Type B pancreatic cell (in vitro differentiated cells): Measurements from ENCODE around the gene GJA10. TPM values are rescaled to one million over a fixed set of nuclear protein-coding genes. Genes with fewer than 3 reads are reported as not detected.
"Not testable (repeated sequence)": the region's sequence is repeated elsewhere in the genome, so short reads cannot be mapped to it uniquely, and the experiment has no call there.

Source experiments
- DNase-seq: peaks from one replicate; pipeline ENCODE4 v3.0.0; 2021; ENCODE audit warnings: mixed read lengths; ENCODE audit not compliant: unreplicated experiment; ENCODE audit errors: extremely low spot score
- H3K27ac Mint-ChIP-seq: 2 replicates; pipeline ENCODE4 v1.8.0; 2021; ENCODE audit warnings: mild to moderate bottlenecking, mixed read lengths
- H3K27me3 Mint-ChIP-seq: 2 replicates; pipeline ENCODE4 v1.8.0; 2021; ENCODE audit warnings: mixed read lengths
- H3K36me3 Mint-ChIP-seq: 2 replicates; pipeline ENCODE4 v1.8.0; 2021; ENCODE audit warnings: mixed read lengths
- H3K4me1 Mint-ChIP-seq: one replicate; pipeline ENCODE4 v1.8.0; 2021; ENCODE audit warnings: mixed read lengths; ENCODE audit not compliant: unreplicated experiment
- H3K4me3 Mint-ChIP-seq: 2 replicates; pipeline ENCODE4 v1.8.0; 2021; ENCODE audit warnings: mild to moderate bottlenecking, mixed read lengths
- H3K9me3 Mint-ChIP-seq: 2 replicates; pipeline ENCODE4 v1.8.0; 2021; ENCODE audit warnings: mixed read lengths
- CTCF ChIP-seq: fragments of 200-600 bp; sonication (generic); conservative IDR thresholded peaks from 2 replicates; pipeline ENCODE4 v1.5.0; 2021; ENCODE audit warnings: antibody characterized with exemption, mild to moderate bottlenecking
- long read RNA-seq: library from polyadenylated mRNA; unstranded; transcript quantifications from one replicate; pipeline ENCODE4 v2.0.0, GENCODE V29; 2020
- total RNA-seq: library from RNA; stranded (reverse); gene quantifications from 2 replicates; pipeline ENCODE4 v1.2.1, GENCODE V29; 2021; ENCODE audit warnings: low replicate concordance

The GJA10 gene
- total RNA-seq: not detected in 2 replicates
- long read RNA-seq: 0 reads

GRCh38 chr6:89894169-89894568 lies at the start of gene GJA10:
TSS of gene GJA10 (plus strand) at chr6:89894469. CDS start at chr6:89894469, 0 bp downstream.
- TF ChIP-seq CTCF: no peak
- Mint-ChIP-seq H3K27me3 (peaks cover 29% of the 10 kb centered on the region), H3K4me3 (no peak within 1 kb of the TSS), H3K9me3 (no peaks in the 10 kb centered on the region), H3K36me3 (no peaks in the 10 kb centered on the region), H3K4me1 (peaks cover 5% of the 10 kb centered on the region), H3K27ac (no peak within 1 kb of the TSS)
- no peak for DNase-seq

GRCh38 chr6:89847513-89847912 lies 46.8 kb upstream of the GJA10 start:
- not testable (repeated sequence) for H3K36me3 Mint-ChIP-seq, DNase-seq, H3K9me3 Mint-ChIP-seq, H3K4me1 Mint-ChIP-seq, H3K4me3 Mint-ChIP-seq, H3K27me3 Mint-ChIP-seq, H3K27ac Mint-ChIP-seq

GRCh38 chr6:89853068-89853467 lies 41.2 kb upstream of the GJA10 start:
- no peak overlapping the region for H3K4me3 Mint-ChIP-seq
- no peak overlapping the region for H3K27ac Mint-ChIP-seq
- TF ChIP-seq CTCF: no peak

GRCh38 chr6:89858041-89858440 lies 36.2 kb upstream of the GJA10 start:
- DNase-seq: no peak
- Mint-ChIP-seq H3K36me3 (peaks cover 33% of the 10 kb centered on the region), H3K27ac (no peak overlapping the region), H3K4me3 (no peak overlapping the region), H3K27me3 (no peaks in the 10 kb centered on the region), H3K9me3 (no peaks in the 10 kb centered on the region), H3K4me1 (no peaks in the 10 kb centered on the region)
- no peak for TF ChIP-seq CTCF

More at GRCh38 chr6:89853068-89853467, 41.2 kb upstream of the GJA10 start:
- DNase-seq: no peak
- peaks cover 9% of the 10 kb centered on the region for H3K36me3 Mint-ChIP-seq
- H3K9me3 Mint-ChIP-seq: no peaks in the 10 kb centered on the region
- no peaks in the 10 kb centered on the region for H3K27me3 Mint-ChIP-seq
- H3K4me1 Mint-ChIP-seq: no peaks in the 10 kb centered on the region

GRCh38 chr6:89859744-89860143 lies 34.5 kb upstream of the GJA10 start:
- Mint-ChIP-seq H3K4me1 (no peaks in the 10 kb centered on the region), H3K4me3 (no peak overlapping the region), H3K9me3 (no peaks in the 10 kb centered on the region), H3K27ac (no peak overlapping the region), H3K36me3 (peaks cover 40% of the 10 kb centered on the region), H3K27me3 (no peaks in the 10 kb centered on the region)
- no peak for TF ChIP-seq CTCF
- DNase-seq: no peak

GRCh38 chr6:89862273-89862672 lies 32.0 kb upstream of the GJA10 start:
- H3K4me1 Mint-ChIP-seq: no peaks in the 10 kb centered on the region
- H3K27ac Mint-ChIP-seq: no peak overlapping the region
- no peak for DNase-seq
- H3K9me3 Mint-ChIP-seq: peaks cover 4% of the 10 kb centered on the region
- no peak for TF ChIP-seq CTCF
- peaks cover 50% of the 10 kb centered on the region for H3K36me3 Mint-ChIP-seq
- H3K27me3 Mint-ChIP-seq: no peaks in the 10 kb centered on the region
- no peak overlapping the region for H3K4me3 Mint-ChIP-seq
